DND-41 (cell line): ENCODE measurements around the gene SAFB2.

Source experiments
- ATAC-seq: fragments of 200-7000 bp; cut with Tn5 transposase; 3 replicates; pipeline ENCODE4 v1.9.1; 2021; ENCODE audit warnings: low read depth; ENCODE audit not compliant: insufficient read depth
- DNase-seq: peaks from one replicate; pipeline ENCODE4 v3.0.0-alpha.2; 2020
- H2AFZ ChIP-seq: 2 replicates; pipeline ENCODE4 v1.6.0; 2012; ENCODE audit warnings: low read depth, low read length
- H3K27ac ChIP-seq: 2 replicates; pipeline ENCODE4 v1.5.1; 2012; ENCODE audit warnings: low read length, inconsistent platforms
- H3K27me3 ChIP-seq: fragments of 200-600 bp; sonication (generic); 2 replicates; pipeline ENCODE4 v1.6.0; 2012; ENCODE audit warnings: low read length, mild to moderate bottlenecking, inconsistent platforms; ENCODE audit not compliant: insufficient read depth, poor library complexity
- H3K36me3 ChIP-seq: 2 replicates; pipeline ENCODE4 v1.5.1; 2012; ENCODE audit warnings: low read length, inconsistent platforms; ENCODE audit not compliant: insufficient read depth
- H3K4me1 ChIP-seq: 2 replicates; pipeline ENCODE4 v1.5.1; 2012; ENCODE audit warnings: mild to moderate bottlenecking, low read length; ENCODE audit not compliant: insufficient read depth
- H3K4me2 ChIP-seq: 2 replicates; pipeline ENCODE4 v1.6.0; 2012; ENCODE audit warnings: mild to moderate bottlenecking, moderate library complexity, low read length, inconsistent platforms; ENCODE audit not compliant: insufficient read depth
- H3K4me3 ChIP-seq, 2 experiments: fragments of 200-600 bp in 1 of 2; shearing (Covaris generic) in 1 of 2; 2 replicates each; pipeline ENCODE4 v1.5.1; 2012 to 2016; ENCODE audit warnings: inconsistent platforms in 2 of 2, low read length in 2 of 2, mild to moderate bottlenecking in 2 of 2, low read depth in 1 of 2, moderate library complexity in 1 of 2
- H3K79me2 ChIP-seq: 2 replicates; pipeline ENCODE4 v1.6.0; 2012; ENCODE audit warnings: low read length, inconsistent platforms; ENCODE audit not compliant: insufficient read depth
- H3K9ac ChIP-seq: 2 replicates; pipeline ENCODE4 v1.6.0; 2012; ENCODE audit warnings: low read depth, mild to moderate bottlenecking, inconsistent platforms, low read length, moderate library complexity
- H3K9me3 ChIP-seq: 2 replicates; pipeline ENCODE4 v1.5.1; 2012; ENCODE audit warnings: low read length, moderate library complexity, mild to moderate bottlenecking, inconsistent platforms; ENCODE audit not compliant: insufficient read depth, severe bottlenecking
- H4K20me1 ChIP-seq: 2 replicates; pipeline ENCODE4 v1.6.0; 2012; ENCODE audit warnings: low read length; ENCODE audit not compliant: insufficient read depth
- CTCF ChIP-seq: IDR thresholded peaks from 2 replicates; pipeline ENCODE4 v1.5.1; 2012; ENCODE audit warnings: borderline replicate concordance, low read length, moderate library complexity, mild to moderate bottlenecking; ENCODE audit not compliant: poor library complexity, severe bottlenecking; ENCODE audit errors: extremely low read depth
- EZH2 ChIP-seq: IDR thresholded peaks from 3 replicates; pipeline ENCODE4 v1.6.1; 2012; ENCODE audit warnings: borderline replicate concordance, low read depth, mild to moderate bottlenecking, moderate library complexity, low read length, inconsistent platforms; ENCODE audit not compliant: severe bottlenecking

Gene SAFB2

GRCh38 chr19:5540208-5540607, 82.4 kb downstream of the SAFB2 start:
- H3K27ac ChIP-seq, result no peak overlapping the region
- H3K4me3 ChIP-seq, result no peak overlapping the region
- H3K27me3 ChIP-seq, result no peaks in the 10 kb centered on the region
- H2AFZ ChIP-seq, result no peak overlapping the region
- TF ChIP-seq CTCF (no peak), EZH2 (no peak)
- DNase-seq (no peak), ATAC-seq (no peak)
- H4K20me1 ChIP-seq, result no peaks in the 10 kb centered on the region
- no peaks in the 10 kb centered on the region for H3K4me1 ChIP-seq
- no peak overlapping the region for H3K4me2 ChIP-seq
- no peak overlapping the region for H3K9ac ChIP-seq
- no peaks in the 10 kb centered on the region for H3K79me2 ChIP-seq
- H3K9me3 ChIP-seq, result peaks cover 4% of the 10 kb centered on the region
- H3K36me3 ChIP-seq, result no peaks in the 10 kb centered on the region

GRCh38 chr19:5537870-5538269, 84.7 kb downstream of the SAFB2 start:
- no peaks in the 10 kb centered on the region for H3K4me1 ChIP-seq
- no peak overlapping the region for H3K4me2 ChIP-seq
- peaks cover 12% of the 10 kb centered on the region for H3K9me3 ChIP-seq
- H3K9ac ChIP-seq, result no peak overlapping the region
- no peaks in the 10 kb centered on the region for H4K20me1 ChIP-seq
- ATAC-seq (no peak), DNase-seq (no peak)
- H3K79me2 ChIP-seq, result no peaks in the 10 kb centered on the region
- TF ChIP-seq CTCF, result no peak
- no peak for TF ChIP-seq EZH2
- no peak overlapping the region for H3K4me3 ChIP-seq
- H3K27ac ChIP-seq, result no peak overlapping the region
- H3K27me3 ChIP-seq, result no peaks in the 10 kb centered on the region
- H3K36me3 ChIP-seq, result no peaks in the 10 kb centered on the region
- H2AFZ ChIP-seq, result no peak overlapping the region
